DMS79 treated with DMSO at 0.1 percent for 48 hours (cell line): Measurements from ENCODE around the gene APOO.

ENCODE experiments used
- DNase-seq: peaks from one replicate; lab custom pipeline; 2025; lab: John Stamatoyannopoulos, UW

APOO gene

GRCh38 chrX:23907498-23908218 is at the start of gene APOO, which contains the start of gene CXorf58:
APOO (minus strand) TSS chrX:23907938; CDS start chrX:23907702, 236 bp downstream.
CXorf58 (plus strand) TSS chrX:23908006; CDS start chrX:23910303, 2,297 bp downstream.
- DNase-seq, result peak; percentile 61

GRCh38 chrX:23954396-23954795 is 46.7 kb upstream of the APOO start:
- no peak for DNase-seq

- DNase-seq, result no peak
These were observed 46.2 kb upstream of the APOO start for GRCh38 chrX:23953908-23954269.

GRCh38 chrX:23952984-23953907 is 45.5 kb upstream of the APOO start:
- DNase-seq, result no peak

- DNase-seq, result no peak
These were observed 44.7 kb upstream of the APOO start for GRCh38 chrX:23952391-23952790.

GRCh38 chrX:23945206-23945605 is 37.5 kb upstream of the APOO start:
- DNase-seq, result no peak

GRCh38 chrX:23944234-23944633 is 36.5 kb upstream of the APOO start:
- no peak for DNase-seq

GRCh38 chrX:23939203-23939602 is 31.5 kb upstream of the APOO start:
- no peak for DNase-seq

- no peak for DNase-seq
These were observed 31.0 kb upstream of the APOO start for GRCh38 chrX:23938690-23939089.

- no peak for DNase-seq
These were observed 29.4 kb upstream of the APOO start for GRCh38 chrX:23937100-23937499.

- no peak for DNase-seq
These were observed 28.4 kb upstream of the APOO start for GRCh38 chrX:23936180-23936579.

GRCh38 chrX:23935106-23935505 is 27.4 kb upstream of the APOO start:
- DNase-seq, result no peak

- no peak for DNase-seq
These were observed 24.3 kb upstream of the APOO start for GRCh38 chrX:23932046-23932445.

GRCh38 chrX:23930894-23931604 is 23.3 kb upstream of the APOO start:
- DNase-seq, result no peak

- DNase-seq, result no peak
These were observed 18.3 kb upstream of the APOO start for GRCh38 chrX:23926015-23926414.

GRCh38 chrX:23919706-23920320 is 12.1 kb upstream of the APOO start:
- DNase-seq, result no peak

GRCh38 chrX:23919148-23919547 is 11.4 kb upstream of the APOO start:
- no peak for DNase-seq

- DNase-seq, result no peak
These were observed 3.5 kb upstream of the APOO start for GRCh38 chrX:23911126-23911835.

GRCh38 chrX:23908219-23909004 is 674 bp upstream of the APOO start:
- DNase-seq, result no peak

- no peak for DNase-seq
These were observed 634 bp downstream of the APOO start for GRCh38 chrX:23907111-23907497.

GRCh38 chrX:23904096-23904495 is 3.6 kb downstream of the APOO start:
- no peak for DNase-seq
